ENCODE results near the gene SLC30A7. TPM values are rescaled to one million over a fixed set of nuclear protein-coding genes. Genes with fewer than 3 reads are reported as not detected.

Gene SLC30A7
- total RNA-seq, 1 donor from 2014 or later, result 51.5 TPM

DNA sequence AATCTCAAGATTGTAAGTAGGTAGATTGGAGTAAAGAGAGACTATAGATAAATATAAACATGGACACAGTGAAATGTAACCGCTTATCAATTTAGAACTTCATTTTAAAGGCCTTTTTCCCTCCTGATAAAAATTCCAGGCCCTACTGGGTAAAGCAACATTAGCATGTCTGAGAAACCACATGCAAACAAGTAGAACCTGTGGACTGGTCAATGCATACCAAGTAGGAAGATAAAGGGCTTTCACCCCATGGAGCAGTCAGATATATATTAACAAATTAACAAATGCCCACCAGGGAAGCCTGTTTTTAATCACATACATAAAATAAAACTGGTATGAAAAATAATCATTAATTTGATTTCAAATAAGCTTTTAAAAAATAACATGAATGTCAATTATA, 121.6 kb downstream of the SLC30A7 start:
- intact Hi-C loops (cut with micrococcal nuclease), result no loop called here

DNA sequence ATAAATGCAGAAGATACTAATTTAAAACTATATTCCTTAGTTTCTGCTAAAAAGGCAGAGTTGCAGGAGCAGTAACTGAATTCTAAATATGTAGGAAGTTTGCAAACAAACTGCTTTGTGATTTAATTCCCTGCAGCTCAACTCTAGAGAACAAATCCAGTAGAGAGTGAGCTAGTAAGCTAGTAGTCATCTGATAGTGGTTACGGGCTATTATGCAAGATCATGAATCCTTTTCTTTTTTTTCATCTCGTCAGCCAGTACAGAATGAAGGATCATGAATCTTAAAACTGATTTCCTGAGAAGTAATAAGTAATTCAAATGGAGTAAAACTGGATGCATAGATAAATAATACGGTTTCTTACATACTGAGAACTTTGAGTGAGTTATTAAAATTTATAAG, 126.4 kb downstream of the SLC30A7 start:
- intact Hi-C loops (cut with micrococcal nuclease), result no loop called here

- intact Hi-C loops (cut with micrococcal nuclease), result loop anchor here (1.0 to 2.0 kb wide), 15 partner anchors 20 to 776 kb away; partner anchors contain the start of genes DBT and SLC30A7
Measured at GRCh38 chr1:101025283-101025656, 129.4 kb downstream of the SLC30A7 start.

GRCh38 chr1:101025657-101026429, 130.0 kb downstream of the SLC30A7 start, which contains the start of gene DPH5:
Gene DPH5 (minus strand): TSS chr1:101025784. CDS start chr1:101025443, 341 bp downstream.
- intact Hi-C loops (cut with micrococcal nuclease), result loop anchor here (1.0 to 2.0 kb wide), 15 partner anchors 21 to 777 kb away; partner anchors contain the start of genes DBT and SLC30A7

- intact Hi-C loops (cut with micrococcal nuclease), result no loop called here
Measured at GRCh38 chr1:101026430-101026788, 130.5 kb downstream of the SLC30A7 start.

- intact Hi-C loops (cut with micrococcal nuclease), result no loop called here
Measured at GRCh38 chr1:101027194-101027772, 131.4 kb downstream of the SLC30A7 start.

DNA sequence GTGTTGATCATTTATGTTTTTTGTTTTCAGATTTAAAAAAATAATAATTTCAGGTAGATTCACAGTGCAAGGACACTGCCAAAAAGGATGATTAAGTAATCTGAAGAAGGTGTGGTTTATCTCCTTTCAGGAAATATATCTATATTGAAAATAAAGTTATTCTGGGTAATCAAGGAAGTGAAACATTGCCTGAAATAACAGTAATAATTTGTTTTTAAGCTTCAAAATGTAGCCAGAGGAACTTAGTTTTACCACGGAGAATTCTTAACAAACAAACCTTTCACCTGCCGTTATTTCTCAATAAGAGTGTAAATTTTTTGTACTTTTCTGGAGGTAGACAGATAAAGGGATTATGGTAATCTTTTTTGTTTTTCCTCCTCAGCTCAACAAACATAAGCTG, 132.6 kb downstream of the SLC30A7 start:
- intact Hi-C loops (cut with micrococcal nuclease), result no loop called here

DNA sequence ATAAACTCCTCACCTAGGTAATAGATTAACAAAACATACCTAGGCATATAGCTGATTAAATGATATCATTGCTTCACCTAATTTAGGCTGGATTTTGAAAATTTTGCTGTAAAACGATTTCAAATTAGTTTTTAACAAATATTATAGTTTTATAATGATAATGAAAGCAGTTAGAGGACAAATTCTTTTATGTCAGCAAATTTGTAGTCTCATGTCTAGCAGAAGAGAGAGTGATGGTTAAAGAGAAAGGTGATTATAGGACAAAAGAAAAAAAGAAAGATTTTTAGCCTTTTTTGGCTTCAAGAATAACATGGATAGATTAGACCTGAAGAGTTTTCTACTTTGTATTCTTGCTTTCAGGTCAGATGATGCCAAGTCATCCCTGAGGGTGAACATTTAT, 133.3 kb downstream of the SLC30A7 start:
- intact Hi-C loops (cut with micrococcal nuclease), result no loop called here

DNA sequence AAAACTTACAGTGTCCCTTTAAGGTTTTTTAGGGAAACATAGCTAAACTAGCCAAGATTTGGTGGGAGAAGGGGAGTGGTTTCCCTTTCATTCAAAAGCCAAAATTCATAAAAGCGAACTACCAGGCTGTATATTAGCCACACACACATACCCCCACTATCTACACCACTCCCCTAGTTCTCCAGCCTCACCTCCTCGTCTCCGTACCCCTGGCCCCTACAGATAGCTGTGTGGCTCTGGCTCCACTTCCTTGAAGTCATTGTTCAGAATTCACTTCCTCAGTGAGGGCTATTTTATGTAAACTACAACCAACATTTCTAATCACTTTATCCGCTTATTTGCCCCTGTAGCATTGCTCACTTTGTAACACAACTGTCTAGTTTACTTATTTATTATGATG, 135.0 kb downstream of the SLC30A7 start:
- intact Hi-C loops (cut with micrococcal nuclease), result no loop called here

Other genes with a start within 250 kb of the SLC30A7 start
- 0.10 and 0.22 TPM in 2 replicates for gene VCAM1, start 176.3 kb upstream of the SLC30A7 start, total RNA-seq
- 1.6 and 2.2 TPM in 2 replicates for gene EXTL2, start 1.2 kb upstream of the SLC30A7 start, total RNA-seq
- 24.0 and 26.6 TPM in 2 replicates for gene DPH5, start 129.7 kb downstream of the SLC30A7 start, total RNA-seq

Measured in T-helper 1 cell treated with Interleukin-12 subunit alpha and Interleukin-12 subunit beta and Interleukin-4 antibody, amounts not matched to agents 30 ng/mL and 1 ng/mL, for 36 hours (primary cell).